Transverse colon (tissue), 4 donors: ENCODE data around the gene SDK2. TPM values are rescaled to one million over a fixed set of nuclear protein-coding genes. Genes with fewer than 3 reads are reported as not detected.

Experiments used
- DNase-seq: peaks from one replicate; pipeline ENCODE4 v3.0.0-alpha.2; 2019
- H3K27ac ChIP-seq, 4 donors: fragments of 200-600 bp; sonication (generic); 2 replicates each; pipeline ENCODE4 v1.5.1; 2016 to 2018; ENCODE audit warnings: inconsistent platforms in 4 of 4
- H3K27me3 ChIP-seq: fragments of 200-600 bp; sonication (generic); 2 replicates; pipeline ENCODE4 v1.5.1; 2017; ENCODE audit warnings: inconsistent platforms
- H3K36me3 ChIP-seq, 4 donors: fragments of 200-600 bp; sonication (generic); 2 replicates each; pipeline ENCODE4 v1.5.1; 2017 to 2019; ENCODE audit warnings: inconsistent platforms in 4 of 4
- H3K4me1 ChIP-seq, 4 donors: fragments of 200-600 bp; sonication (generic); 2 replicates each; pipeline ENCODE4 v1.5.1; 2017 to 2020; ENCODE audit warnings: inconsistent platforms in 4 of 4
- H3K4me3 ChIP-seq, 4 donors: fragments of 200-600 bp; sonication (generic); 1 replicate in 1 of 4; 2 replicates in 3 of 4; pipeline versions ENCODE4 v1.5.1 to v1.6.1; 2017 to 2019; ENCODE audit warnings: inconsistent platforms in 4 of 4
- H3K9me3 ChIP-seq, 2 donors: fragments of 200-600 bp; sonication (generic); 2 replicates each; pipeline ENCODE4 v1.5.1; 2017 to 2019; ENCODE audit warnings: inconsistent platforms in 2 of 2
- CTCF ChIP-seq, 5 experiments: fragments of 200-600 bp in 3 of 5; fragments of 450-650 bp in 2 of 5; sonication (generic) in 3 of 5; IDR thresholded peaks; 1 replicate in 2 of 5; 2 replicates in 3 of 5; pipeline ENCODE4 v1.5.1; 2016 to 2017; ENCODE audit warnings: antibody characterized with exemption in 5 of 5, inconsistent platforms in 3 of 5, mild to moderate bottlenecking in 2 of 5, moderate library complexity in 1 of 5
- EP300 ChIP-seq: sonication (generic); formaldehyde crosslinking; IDR thresholded peaks from one replicate; pipeline ENCODE4 v1.6.1; 2017; ENCODE audit warnings: antibody characterized with exemption, low read depth
- POLR2A ChIP-seq: fragments of 450-650 bp; IDR thresholded peaks from one replicate; pipeline ENCODE4 v1.6.1; 2016; ENCODE audit warnings: antibody characterized with exemption, mild to moderate bottlenecking, moderate library complexity
- POLR2AphosphoS5 ChIP-seq, 3 donors: sonication (generic); formaldehyde crosslinking; IDR thresholded peaks; one replicate each; pipeline ENCODE4 v1.6.1; 2016; ENCODE audit warnings: antibody characterized with exemption in 3 of 3
- WGBS, 2 donors: methylation state at CpG; one replicate each; pipeline ENCODE4 v1.1.5; 2018; ENCODE audit warnings: low coverage in 1 of 2; 5-methylcytosine and 5-hydroxymethylcytosine counted together
- in situ Hi-C, 4 donors: fragments of 200-750 bp; cut with MboI; loops; one replicate each; pipeline versions ENCODE4 v1.15.0 to v1.15.1; 2017; ENCODE audit warnings: low sequenced_read_pairs in 3 of 4, low pct_ligation_motif_present in 1 of 4, low pct_unique_long_range_greater_than_20kb in 1 of 4
- intact Hi-C: fragments of 100-400 bp; cut with DNase I; formaldehyde crosslinking; loops from one replicate; pipeline ENCODE4 v1.15.1; 2023; ENCODE audit warnings: low total_unique reads
- total RNA-seq, 4 donors: library from RNA; depleted of rRNA; stranded (reverse); fragments of >200 nt; gene quantifications; one replicate each; pipeline ENCODE4 v1.1.0, GENCODE V29; 2016

SDK2 gene
- total RNA-seq, 4 donors from 2014 or later, result 2.6 to 9.8 (median 3.4) TPM

GRCh38 chr17:73359987-73360410, 284.2 kb downstream of the SDK2 start:
- intact Hi-C loops, result no loop called here
- Histone ChIP-seq H3K27me3 (no peaks in the 10 kb centered on the region), H3K27ac (no peak overlapping the region), H3K4me1 (peaks cover 0 to 20% (median 2%) of the 10 kb centered on the region in 4 donors), H3K36me3 (no peaks in the 10 kb centered on the region), H3K9me3 (no peaks in the 10 kb centered on the region), H3K4me3 (no peak overlapping the region)
- peak; percentile 77 for DNase-seq
- in situ Hi-C loops, result loop anchor here in 3 of 4 donors (25.0 kb wide), 2 partner anchors 623 to 798 kb away; no protein-coding TSS in a partner anchor
- WGBS, 2 donors, result 50% methylated on average over 7 of the region's 7 CpGs; no CpG with 5 or more reads in 1 of the 2 donors
- TF ChIP-seq CTCF (IDR thresholded peaks at IDR 0.05) (peak in 2 of 5 experiments; percentile 27 to 39), POLR2AphosphoS5 (IDR thresholded peaks at IDR 0.05) (no peak)

GRCh38 chr17:73359352-73359751, 284.9 kb downstream of the SDK2 start:
- H3K9me3 ChIP-seq, result no peaks in the 10 kb centered on the region
- in situ Hi-C loops (loop anchor here in 3 of 4 donors (25.0 kb wide), 2 partner anchors 622 to 797 kb away; no protein-coding TSS in a partner anchor), intact Hi-C loops (no loop called here)
- TF ChIP-seq EP300, result no peak
- H3K27ac ChIP-seq, result no peak overlapping the region
- WGBS, 2 donors, result 78% methylated on average over 9 of the region's 10 CpGs; no CpG with 5 or more reads in 1 of the 2 donors
- H3K4me3 ChIP-seq, result no peak overlapping the region
- H3K36me3 ChIP-seq, result no peaks in the 10 kb centered on the region
- H3K27me3 ChIP-seq, result no peaks in the 10 kb centered on the region
- peaks cover 0 to 20% (median 2%) of the 10 kb centered on the region in 4 donors for H3K4me1 ChIP-seq
- DNase-seq, result no peak

- 83% methylated on average over 5 of the region's 9 CpGs; no CpG with 5 or more reads in 1 of the 2 donors for WGBS, 2 donors
Measured at GRCh38 chr17:73358668-73359067, 285.6 kb downstream of the SDK2 start.

GRCh38 chr17:73357981-73358380, 286.3 kb downstream of the SDK2 start:
- H3K4me1 ChIP-seq, result peaks cover 0 to 20% (median 2%) of the 10 kb centered on the region in 4 donors
- H3K4me3 ChIP-seq, result no peak overlapping the region
- TF ChIP-seq CTCF (IDR thresholded peaks at IDR 0.05), result no peak
- TF ChIP-seq POLR2A, result no peak
- no peak for TF ChIP-seq EP300
- TF ChIP-seq POLR2AphosphoS5 (IDR thresholded peaks at IDR 0.05), result no peak
- H3K36me3 ChIP-seq, result no peaks in the 10 kb centered on the region
- H3K9me3 ChIP-seq, result no peaks in the 10 kb centered on the region
- in situ Hi-C loops (loop anchor here in 3 of 4 donors (25.0 kb wide), 2 partner anchors 621 to 796 kb away; no protein-coding TSS in a partner anchor), intact Hi-C loops (no loop called here)
- no peak for DNase-seq
- H3K27me3 ChIP-seq, result no peaks in the 10 kb centered on the region
- peak overlapping the region in 3 of 4 donors; percentile 51 to 77 (median 52) for H3K27ac ChIP-seq
- 89% methylated on average over 19 of the region's 19 CpGs; no CpG with 5 or more reads in 1 of the 2 donors for WGBS, 2 donors

More at GRCh38 chr17:73358668-73359067, 285.6 kb downstream of the SDK2 start:
- no peaks in the 10 kb centered on the region for H3K9me3 ChIP-seq
- intact Hi-C loops (no loop called here), in situ Hi-C loops (loop anchor here in 3 of 4 donors (25.0 kb wide), 2 partner anchors 621 to 796 kb away; no protein-coding TSS in a partner anchor)
- DNase-seq, result no peak
- H3K27me3 ChIP-seq, result no peaks in the 10 kb centered on the region
- H3K4me1 ChIP-seq, result peaks cover 0 to 20% (median 2%) of the 10 kb centered on the region in 4 donors
- H3K27ac ChIP-seq, result peak overlapping the region in 1 of 4 donors; percentile 5
- TF ChIP-seq CTCF (IDR thresholded peaks at IDR 0.05), result no peak
- TF ChIP-seq POLR2AphosphoS5 (IDR thresholded peaks at IDR 0.05), result no peak
- no peak for TF ChIP-seq EP300
- TF ChIP-seq POLR2A, result no peak
- no peaks in the 10 kb centered on the region for H3K36me3 ChIP-seq
- H3K4me3 ChIP-seq, result no peak overlapping the region
